Astrocyte (in vitro differentiated cells and primary cell): ENCODE measurements around the gene TMEM179.

Experiments
- CTCF ChIP-seq: IDR thresholded peaks from 2 replicates; pipeline ENCODE4 v1.5.1; 2011; ENCODE audit warnings: low read depth, mild to moderate bottlenecking, inconsistent platforms, low read length, moderate library complexity; ENCODE audit not compliant: insufficient read depth
- EZH2 ChIP-seq: IDR thresholded peaks from 2 replicates; pipeline ENCODE4 v1.6.1; 2012; ENCODE audit warnings: mild to moderate bottlenecking, low read length, inconsistent platforms; ENCODE audit not compliant: insufficient read depth

- TF ChIP-seq CTCF (no peak), EZH2 (no peak)
These were observed 49.5 kb upstream of the TMEM179 start for GRCh38 chr14:104654119-104654518.
